Sigmoid colon (tissue), 3 donors: ENCODE measurements around the gene GNAS.

ENCODE experiments used
- CTCF ChIP-seq, 4 experiments: fragments of 450-650 bp in 3 of 4; fragments of 200-600 bp in 1 of 4; IDR thresholded peaks; one replicate each; pipeline ENCODE4 v1.5.1; 2016 to 2019; ENCODE audit warnings: antibody characterized with exemption in 4 of 4, mild to moderate bottlenecking in 3 of 4, moderate library complexity in 2 of 4
- POLR2A ChIP-seq, 2 donors: fragments of 450-650 bp; IDR thresholded peaks; one replicate each; pipeline ENCODE4 v1.6.1; 2016; ENCODE audit warnings: antibody characterized with exemption in 2 of 2, mild to moderate bottlenecking in 2 of 2, moderate library complexity in 2 of 2

- TF ChIP-seq CTCF (IDR thresholded peaks at IDR 0.05) (no peak), POLR2A (IDR thresholded peaks at IDR 0.05) (no peak)
These were observed 74.4 kb downstream of the GNAS start for GRCh38 chr20:58926802-58927489.
